ENCODE measurements around the gene C6orf89.

Gene C6orf89

GRCh38 chr6:36862848-36863382, 22.8 kb upstream of the C6orf89 start:
- H3K27ac ChIP-seq (ENCODE audit: low read depth, low read length), result no peak overlapping the region
- H3K9me3 ChIP-seq (ENCODE audit: control insufficient read depth in 5 of 5, low read length in 5 of 5), result no peaks in the 10 kb centered on the region
- peaks cover 0 to 23% (median 6%) of the 10 kb centered on the region in 5 donors for H3K36me3 ChIP-seq (ENCODE audit: control insufficient read depth in 5 of 5, insufficient read depth in 5 of 5, low read length in 5 of 5)
- H3K27me3 ChIP-seq (ENCODE audit: control insufficient read depth in 5 of 5, insufficient read depth in 4 of 5, low read length in 5 of 5), result no peaks in the 10 kb centered on the region
- H3K9ac ChIP-seq (ENCODE audit: low read length in 5 of 5), result no peak overlapping the region
- H3K4me3 ChIP-seq (ENCODE audit: low read depth in 1 of 5, low read length in 5 of 5), result no peak overlapping the region
- peaks cover 0 to 12% (median 8%) of the 10 kb centered on the region in 5 donors for H3K4me1 ChIP-seq (ENCODE audit: control insufficient read depth in 5 of 5, insufficient read depth in 5 of 5, low read length in 5 of 5)

DNA sequence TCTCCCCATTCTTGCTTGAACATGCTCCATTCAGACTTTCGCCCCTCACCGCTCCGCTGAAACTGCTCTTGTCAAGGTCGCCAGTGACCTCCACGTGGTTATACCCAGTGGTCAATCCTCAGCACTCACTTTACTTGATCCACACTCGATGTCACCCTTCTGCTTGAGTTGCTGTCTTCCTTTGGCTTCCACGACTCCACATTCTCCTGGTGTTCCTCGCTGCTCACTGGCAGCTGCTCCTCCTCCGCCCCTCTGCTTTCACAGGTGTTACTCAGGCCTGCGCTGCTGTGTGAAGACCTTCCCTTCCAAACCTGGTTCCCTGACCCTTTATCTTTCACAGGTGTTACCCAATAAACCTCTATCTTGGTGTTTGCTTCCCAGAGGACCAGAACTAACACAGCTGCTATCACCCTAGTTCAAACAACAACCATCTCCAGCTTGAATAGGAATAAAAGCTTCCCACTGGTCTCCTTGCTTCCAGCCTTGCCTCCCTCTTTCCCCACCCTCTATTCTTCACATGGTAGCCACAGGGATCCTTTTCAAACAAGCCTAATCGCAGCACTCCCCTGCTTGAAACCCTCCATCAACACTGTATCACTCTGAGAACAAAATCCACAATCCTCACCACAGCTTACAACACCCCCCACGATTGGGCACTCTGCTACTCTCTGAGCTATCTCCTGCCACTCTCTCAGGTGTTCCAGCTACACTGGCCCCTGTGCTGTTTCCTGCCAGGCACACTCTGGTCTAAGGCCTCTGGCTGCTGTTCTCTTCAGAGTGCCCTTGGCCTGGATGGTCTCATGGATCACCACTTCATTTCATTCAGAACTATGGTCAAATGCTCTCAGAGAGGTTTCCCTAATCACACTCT, 21.8 kb upstream of the C6orf89 start:
- no peak overlapping the region for H3K4me3 ChIP-seq (ENCODE audit: low read depth in 1 of 5, low read length in 5 of 5)
- H3K27ac ChIP-seq (ENCODE audit: low read depth, low read length), result no peak overlapping the region
- H3K4me1 ChIP-seq (ENCODE audit: control insufficient read depth in 5 of 5, insufficient read depth in 5 of 5, low read length in 5 of 5), result peaks cover 0 to 7% (median 1%) of the 10 kb centered on the region in 5 donors
- H3K36me3 ChIP-seq (ENCODE audit: control insufficient read depth in 5 of 5, insufficient read depth in 5 of 5, low read length in 5 of 5), result peaks cover 0 to 23% (median 6%) of the 10 kb centered on the region in 5 donors
- H3K9me3 ChIP-seq (ENCODE audit: control insufficient read depth in 5 of 5, low read length in 5 of 5), result no peaks in the 10 kb centered on the region
- no peaks in the 10 kb centered on the region for H3K27me3 ChIP-seq (ENCODE audit: control insufficient read depth in 5 of 5, insufficient read depth in 4 of 5, low read length in 5 of 5)
- peak overlapping the region in 1 of 5 donors; percentile 10 for H3K9ac ChIP-seq (ENCODE audit: low read length in 5 of 5)

- H3K4me1 ChIP-seq (ENCODE audit: control insufficient read depth in 5 of 5, insufficient read depth in 5 of 5, low read length in 5 of 5), result peaks cover 0 to 6% (median 0%) of the 10 kb centered on the region in 5 donors
- no peak overlapping the region for H3K9ac ChIP-seq (ENCODE audit: low read length in 5 of 5)
- H3K4me3 ChIP-seq (ENCODE audit: low read depth in 1 of 5, low read length in 5 of 5), result no peak overlapping the region
- no peaks in the 10 kb centered on the region for H3K27me3 ChIP-seq (ENCODE audit: control insufficient read depth in 5 of 5, insufficient read depth in 4 of 5, low read length in 5 of 5)
- H3K27ac ChIP-seq (ENCODE audit: low read depth, low read length), result no peak overlapping the region
- no peaks in the 10 kb centered on the region for H3K9me3 ChIP-seq (ENCODE audit: control insufficient read depth in 5 of 5, low read length in 5 of 5)
- H3K36me3 ChIP-seq (ENCODE audit: control insufficient read depth in 5 of 5, insufficient read depth in 5 of 5, low read length in 5 of 5), result peaks cover 0 to 24% (median 8%) of the 10 kb centered on the region in 5 donors
These were observed 19.9 kb upstream of the C6orf89 start for GRCh38 chr6:36865835-36866234.

GRCh38 chr6:36867471-36868224, 18.1 kb upstream of the C6orf89 start:
- Histone ChIP-seq H3K36me3 (ENCODE audit: control insufficient read depth in 5 of 5, insufficient read depth in 5 of 5, low read length in 5 of 5) (peaks cover 0 to 25% (median 7%) of the 10 kb centered on the region in 5 donors), H3K27me3 (ENCODE audit: control insufficient read depth in 5 of 5, insufficient read depth in 4 of 5, low read length in 5 of 5) (no peaks in the 10 kb centered on the region), H3K9me3 (ENCODE audit: control insufficient read depth in 5 of 5, low read length in 5 of 5) (no peaks in the 10 kb centered on the region), H3K9ac (ENCODE audit: low read length in 5 of 5) (no peak overlapping the region), H3K4me3 (ENCODE audit: low read depth in 1 of 5, low read length in 5 of 5) (no peak overlapping the region), H3K27ac (ENCODE audit: low read depth, low read length) (no peak overlapping the region), H3K4me1 (ENCODE audit: control insufficient read depth in 5 of 5, insufficient read depth in 5 of 5, low read length in 5 of 5) (peaks cover 0 to 6% (median 0%) of the 10 kb centered on the region in 5 donors)

DNA sequence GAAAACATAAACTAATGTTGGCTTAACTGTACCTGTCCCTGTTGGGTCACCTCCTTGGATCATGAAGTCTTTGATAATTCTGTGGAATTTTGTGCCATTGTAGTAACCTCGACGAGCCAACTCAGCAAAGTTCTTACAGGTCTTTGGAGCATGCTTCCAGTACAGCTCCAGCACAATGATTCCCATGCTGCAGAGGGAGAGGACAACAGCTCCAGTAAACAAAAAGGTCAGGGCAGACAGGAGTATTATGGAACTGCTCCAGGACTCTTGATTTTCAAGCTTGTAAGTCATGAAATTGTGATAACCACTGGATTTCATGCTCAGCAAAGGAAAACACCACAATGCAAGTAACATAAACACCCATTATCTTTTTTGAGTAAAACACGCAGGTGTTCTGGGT, 14.1 kb upstream of the C6orf89 start:
- Histone ChIP-seq H3K9me3 (ENCODE audit: control insufficient read depth in 5 of 5, low read length in 5 of 5) (no peaks in the 10 kb centered on the region), H3K27me3 (ENCODE audit: control insufficient read depth in 5 of 5, insufficient read depth in 4 of 5, low read length in 5 of 5) (no peaks in the 10 kb centered on the region), H3K27ac (ENCODE audit: low read depth, low read length) (no peak overlapping the region), H3K9ac (ENCODE audit: low read length in 5 of 5) (no peak overlapping the region), H3K4me1 (ENCODE audit: control insufficient read depth in 5 of 5, insufficient read depth in 5 of 5, low read length in 5 of 5) (peaks cover 0 to 18% (median 16%) of the 10 kb centered on the region in 5 donors), H3K36me3 (ENCODE audit: control insufficient read depth in 5 of 5, insufficient read depth in 5 of 5, low read length in 5 of 5) (peaks cover 0 to 9% (median 4%) of the 10 kb centered on the region in 5 donors), H3K4me3 (ENCODE audit: low read depth in 1 of 5, low read length in 5 of 5) (no peak overlapping the region)

DNA sequence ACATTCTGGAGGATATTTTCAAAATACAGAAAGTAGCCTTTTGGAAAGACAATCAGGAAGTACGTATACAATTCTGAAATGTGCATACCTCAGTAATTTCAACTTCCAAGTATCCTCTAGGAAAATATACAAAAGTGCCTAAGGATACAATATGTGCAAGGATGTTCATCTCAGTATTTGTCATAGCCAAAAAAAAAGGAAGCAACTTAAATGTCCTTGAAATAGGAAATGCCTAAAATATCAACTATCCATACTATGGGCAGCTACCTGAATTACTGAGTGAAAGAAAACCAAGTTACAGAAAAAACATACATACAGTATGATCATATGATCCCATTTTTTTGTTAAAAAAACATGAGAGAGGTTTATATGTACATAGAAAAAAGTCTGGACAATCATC, 12.6 kb upstream of the C6orf89 start:
- H3K27ac ChIP-seq (ENCODE audit: low read depth, low read length), result no peak overlapping the region

DNA sequence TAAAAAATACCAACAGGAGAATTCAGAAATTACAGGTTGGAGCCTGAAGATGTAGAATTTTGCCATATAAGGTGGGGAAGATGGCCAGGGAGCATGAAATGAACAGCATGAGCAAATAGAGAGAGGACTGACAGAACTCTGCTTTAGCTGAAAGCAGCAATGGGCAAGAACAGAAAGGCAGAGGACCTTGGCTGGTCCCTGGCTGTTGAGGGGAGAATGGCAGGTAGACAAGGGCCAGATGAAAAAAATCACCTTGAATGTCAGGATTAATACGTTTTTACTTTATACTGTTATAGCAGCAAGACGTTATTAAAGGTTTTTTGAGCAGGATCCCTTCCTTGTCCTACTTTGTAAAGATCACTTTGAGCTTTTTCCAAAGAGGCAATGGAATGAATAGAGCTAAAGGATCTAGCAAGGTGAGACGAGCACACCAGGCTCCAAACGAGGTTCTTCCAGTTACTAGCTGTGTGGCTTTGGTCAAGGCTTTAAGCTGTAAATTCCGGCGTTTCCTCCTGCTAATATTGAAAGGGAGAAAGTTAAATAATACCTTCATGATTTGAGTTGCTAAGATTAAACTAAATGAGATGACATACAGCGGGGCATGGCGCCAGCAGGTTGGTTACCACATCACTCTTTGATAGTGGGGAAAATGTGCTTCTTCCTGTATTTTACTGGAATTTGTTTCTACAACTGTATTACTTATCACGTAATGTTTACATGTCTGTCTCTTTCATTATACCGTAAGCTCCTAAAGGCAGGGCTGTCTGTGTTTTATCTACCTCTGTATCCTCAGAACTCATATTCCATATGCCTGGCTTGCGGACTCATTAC, 11.9 kb upstream of the C6orf89 start:
- peak overlapping the region; percentile 85 to 100 (median 94) for H3K4me3 ChIP-seq (ENCODE audit: low read depth in 1 of 5, low read length in 5 of 5)
- peak overlapping the region; percentile 94 for H3K27ac ChIP-seq (ENCODE audit: low read depth, low read length)
- H3K27me3 ChIP-seq (ENCODE audit: control insufficient read depth in 5 of 5, insufficient read depth in 4 of 5, low read length in 5 of 5), result peaks cover 0 to 4% (median 0%) of the 10 kb centered on the region in 5 donors
- H3K9me3 ChIP-seq (ENCODE audit: control insufficient read depth in 5 of 5, low read length in 5 of 5), result no peaks in the 10 kb centered on the region
- peaks cover 0 to 18% (median 16%) of the 10 kb centered on the region in 5 donors for H3K4me1 ChIP-seq (ENCODE audit: control insufficient read depth in 5 of 5, insufficient read depth in 5 of 5, low read length in 5 of 5)
- H3K36me3 ChIP-seq (ENCODE audit: control insufficient read depth in 5 of 5, insufficient read depth in 5 of 5, low read length in 5 of 5), result peaks cover 0 to 9% (median 4%) of the 10 kb centered on the region in 5 donors
- H3K9ac ChIP-seq (ENCODE audit: low read length in 5 of 5), result peak overlapping the region; percentile 81 to 99 (median 89)

More for the DNA sequence above, 12.6 kb upstream of the C6orf89 start:
- H3K36me3 ChIP-seq (ENCODE audit: control insufficient read depth in 5 of 5, insufficient read depth in 5 of 5, low read length in 5 of 5), result peaks cover 0 to 9% (median 4%) of the 10 kb centered on the region in 5 donors
- H3K4me3 ChIP-seq (ENCODE audit: low read depth in 1 of 5, low read length in 5 of 5), result no peak overlapping the region
- H3K9ac ChIP-seq (ENCODE audit: low read length in 5 of 5), result no peak overlapping the region
- H3K27me3 ChIP-seq (ENCODE audit: control insufficient read depth in 5 of 5, insufficient read depth in 4 of 5, low read length in 5 of 5), result peaks cover 0 to 3% (median 0%) of the 10 kb centered on the region in 5 donors
- H3K4me1 ChIP-seq (ENCODE audit: control insufficient read depth in 5 of 5, insufficient read depth in 5 of 5, low read length in 5 of 5), result peaks cover 0 to 18% (median 16%) of the 10 kb centered on the region in 5 donors
- no peaks in the 10 kb centered on the region for H3K9me3 ChIP-seq (ENCODE audit: control insufficient read depth in 5 of 5, low read length in 5 of 5)

DNA sequence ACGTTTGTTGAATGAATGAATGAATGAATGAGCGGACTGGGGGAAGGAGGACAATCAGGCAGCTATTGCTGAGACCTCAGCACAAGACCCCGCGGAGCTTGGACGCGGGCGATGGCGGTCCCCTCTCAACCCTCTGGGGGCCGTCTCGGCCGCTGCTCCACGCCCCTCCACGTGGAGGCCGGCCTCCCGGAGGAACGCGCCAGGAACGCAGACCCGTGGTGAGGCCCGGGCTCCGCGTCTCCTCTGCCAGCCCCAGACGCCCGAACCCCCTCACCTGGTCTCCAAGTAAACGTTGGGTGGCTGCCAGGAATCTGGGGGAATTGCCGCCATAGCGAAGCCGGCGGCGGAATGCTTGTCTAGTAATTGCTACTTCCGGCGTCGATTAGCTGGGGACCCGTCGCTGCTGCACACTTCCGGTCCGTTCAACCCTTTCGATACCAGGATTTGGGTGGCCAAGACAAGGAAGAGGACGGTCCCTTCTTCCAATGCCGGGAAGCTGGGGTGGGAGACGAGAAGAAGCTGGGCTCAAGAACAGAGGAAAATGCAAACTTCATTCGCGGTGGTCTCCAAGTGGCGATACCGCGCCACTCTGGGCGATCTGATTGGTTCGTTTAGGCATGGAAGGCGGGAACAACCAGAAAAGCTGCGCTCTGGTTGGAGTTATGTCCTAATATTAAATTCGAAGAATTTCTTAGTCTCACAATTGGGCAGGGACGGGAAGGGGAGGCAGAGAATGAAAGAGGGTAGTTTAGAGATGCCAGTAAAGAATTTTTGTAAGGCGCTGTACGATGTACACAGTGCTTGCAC, 11.1 kb upstream of the C6orf89 start, which contains the start of gene PPIL1:
Gene PPIL1 (minus strand): TSS at position 361 of the 807 bp plus-strand sequence. CDS start 31 bp downstream, at position 330.
- H3K27me3 ChIP-seq (ENCODE audit: control insufficient read depth in 5 of 5, insufficient read depth in 4 of 5, low read length in 5 of 5), result peaks cover 0 to 4% (median 0%) of the 10 kb centered on the region in 5 donors
- peak within 1 kb of the TSS; percentile 94 for H3K27ac ChIP-seq (ENCODE audit: low read depth, low read length)
- H3K9me3 ChIP-seq (ENCODE audit: control insufficient read depth in 5 of 5, low read length in 5 of 5), result no peaks in the 10 kb centered on the region
- H3K36me3 ChIP-seq (ENCODE audit: control insufficient read depth in 5 of 5, insufficient read depth in 5 of 5, low read length in 5 of 5), result peaks cover 0 to 9% (median 4%) of the 10 kb centered on the region in 5 donors
- H3K4me3 ChIP-seq (ENCODE audit: low read depth in 1 of 5, low read length in 5 of 5), result peak within 1 kb of the TSS; percentile 85 to 100 (median 94)
- peaks cover 0 to 18% (median 16%) of the 10 kb centered on the region in 5 donors for H3K4me1 ChIP-seq (ENCODE audit: control insufficient read depth in 5 of 5, insufficient read depth in 5 of 5, low read length in 5 of 5)
- H3K9ac ChIP-seq (ENCODE audit: low read length in 5 of 5), result peak within 1 kb of the TSS; percentile 81 to 99 (median 89)

Data from subcutaneous abdominal adipose tissue (tissue), 5 donors.